GM23338 (cell line): ENCODE results near the gene CASP10. TPM values are rescaled to one million over a fixed set of nuclear protein-coding genes. Genes with fewer than 3 reads are reported as not detected.

Experiments
- ATAC-seq: fragments of 200-7000 bp; cut with Tn5 transposase; 3 replicates; pipeline ENCODE4 v1.9.1; 2020
- DNase-seq: peaks from one replicate; pipeline ENCODE4 v3.0.0-alpha.2; 2015; ENCODE audit warnings: low spot score
- H2AFZ ChIP-seq: fragments of 200-600 bp; sonication (generic); 2 replicates; pipeline ENCODE4 v1.8.0; 2016; ENCODE audit warnings: antibody characterized with exemption, mild to moderate bottlenecking, moderate library complexity
- H3F3A ChIP-seq: fragments of 200-600 bp; sonication (generic); replicated peaks from 2 replicates; pipeline ENCODE4 v1.8.0; 2017; ENCODE audit warnings: antibody characterized with exemption, mixed run types, low read depth
- H3K27ac ChIP-seq: fragments of 200-600 bp; sonication (generic); 2 replicates; pipeline ENCODE4 v1.6.1; 2016; ENCODE audit warnings: low read depth
- H3K27me3 ChIP-seq: fragments of 200-600 bp; sonication (generic); 2 replicates; pipeline ENCODE4 v1.8.0; 2016; ENCODE audit warnings: mild to moderate bottlenecking, mixed run types, moderate library complexity; ENCODE audit not compliant: insufficient read depth
- H3K36me3 ChIP-seq: fragments of 200-600 bp; sonication (generic); 2 replicates; pipeline ENCODE4 v1.8.0; 2016; ENCODE audit warnings: mild to moderate bottlenecking; ENCODE audit not compliant: insufficient read depth
- H3K4me1 ChIP-seq: fragments of 200-600 bp; sonication (generic); 2 replicates; pipeline ENCODE4 v1.8.0; 2016; ENCODE audit warnings: mild to moderate bottlenecking, moderate library complexity; ENCODE audit not compliant: insufficient read depth
- H3K4me2 ChIP-seq: fragments of 200-600 bp; sonication (generic); 2 replicates; pipeline ENCODE4 v1.7.1; 2017; ENCODE audit warnings: mixed run types
- H3K4me3 ChIP-seq: fragments of 200-600 bp; sonication (generic); 2 replicates; pipeline ENCODE4 v1.6.1; 2016; ENCODE audit warnings: mixed run types
- H3K79me2 ChIP-seq: fragments of 200-600 bp; sonication (generic); replicated peaks from 2 replicates; pipeline ENCODE4 v1.8.0; 2017; ENCODE audit warnings: mild to moderate bottlenecking; ENCODE audit not compliant: insufficient read depth
- H3K9me2 ChIP-seq: fragments of 200-600 bp; sonication (generic); 2 replicates; pipeline ENCODE4 v1.8.0; 2017; ENCODE audit not compliant: insufficient read depth
- H4K20me1 ChIP-seq: fragments of 200-600 bp; sonication (generic); replicated peaks from 2 replicates; pipeline ENCODE4 v1.8.0; 2017; ENCODE audit warnings: mild to moderate bottlenecking; ENCODE audit not compliant: insufficient read depth
- H3K27ac Mint-ChIP-seq: 2 replicates; pipeline ENCODE4 v1.8.0; 2020; ENCODE audit warnings: inconsistent platforms, mild to moderate bottlenecking, moderate library complexity, mixed read lengths
- H3K27me3 Mint-ChIP-seq: 3 replicates; pipeline ENCODE4 v1.8.0; 2022; ENCODE audit warnings: low read depth, mild to moderate bottlenecking, moderate library complexity, mixed read lengths, inconsistent platforms; ENCODE audit not compliant: insufficient read depth, poor library complexity
- H3K36me3 Mint-ChIP-seq: 3 replicates; pipeline ENCODE4 v1.8.0; 2021; ENCODE audit warnings: low read depth, mild to moderate bottlenecking, inconsistent platforms, moderate library complexity, mixed read lengths
- H3K4me1 Mint-ChIP-seq: 3 replicates; pipeline ENCODE4 v1.8.0; 2020; ENCODE audit warnings: mild to moderate bottlenecking, inconsistent platforms, mixed read lengths
- H3K4me3 Mint-ChIP-seq: 3 replicates; pipeline ENCODE4 v1.8.0; 2021; ENCODE audit warnings: moderate library complexity, mild to moderate bottlenecking, inconsistent platforms, mixed read lengths
- H3K9me3 Mint-ChIP-seq: 3 replicates; pipeline ENCODE4 v1.8.0; 2020; ENCODE audit warnings: moderate library complexity, mild to moderate bottlenecking, inconsistent platforms, mixed read lengths
- CREB1 ChIP-seq: fragments of 250-450 bp; sonication (Bioruptor Pico); IDR thresholded peaks from 2 replicates; pipeline ENCODE4 v1.5.0; 2020; ENCODE audit warnings: low read depth, mild to moderate bottlenecking, moderate library complexity
- ETS1 ChIP-seq: IDR thresholded peaks from 2 replicates; pipeline ENCODE4 v1.6.1; 2016; ENCODE audit warnings: antibody characterized with exemption
- EZH2 ChIP-seq: fragments of 200-600 bp; sonication (generic); IDR thresholded peaks from one replicate; pipeline ENCODE4 v1.8.0; 2017; ENCODE audit warnings: antibody characterized with exemption, mild to moderate bottlenecking, low read depth; ENCODE audit not compliant: unreplicated experiment
- EZH2phosphoT487 ChIP-seq: fragments of 200-600 bp; sonication (generic); IDR thresholded peaks from one replicate; pipeline ENCODE4 v1.8.1; 2018; ENCODE audit warnings: antibody characterized with exemption; ENCODE audit not compliant: unreplicated experiment
- JUNB ChIP-seq: IDR thresholded peaks from one replicate; pipeline ENCODE4 v1.6.1; 2016; ENCODE audit warnings: antibody characterized with exemption; ENCODE audit not compliant: unreplicated experiment
- NANOG ChIP-seq: IDR thresholded peaks from 2 replicates; pipeline ENCODE4 v1.6.1; 2016; ENCODE audit warnings: antibody characterized with exemption, borderline replicate concordance
- POLR2AphosphoS5 ChIP-seq: IDR thresholded peaks from 2 replicates; pipeline ENCODE4 v1.6.1; 2016; ENCODE audit warnings: antibody characterized with exemption, low read depth
- REST ChIP-seq: IDR thresholded peaks from one replicate; pipeline ENCODE4 v1.6.1; 2018; ENCODE audit warnings: antibody characterized with exemption; ENCODE audit not compliant: unreplicated experiment
- STAT1 ChIP-seq: IDR thresholded peaks from one replicate; pipeline ENCODE4 v1.6.1; 2016; ENCODE audit warnings: antibody characterized with exemption; ENCODE audit not compliant: unreplicated experiment
- ZNF114 ChIP-seq: fragments of 250-450 bp; sonication (Bioruptor Pico); IDR thresholded peaks from 2 replicates; pipeline ENCODE4 v1.5.0; 2020; ENCODE audit warnings: mild to moderate bottlenecking, moderate library complexity
- ZNF331 ChIP-seq: fragments of 250-450 bp; sonication (Bioruptor Pico); IDR thresholded peaks from 2 replicates; pipeline ENCODE4 v1.5.0; 2020; ENCODE audit warnings: low read depth, mild to moderate bottlenecking, moderate library complexity
- ZNF462 ChIP-seq: fragments of 250-450 bp; sonication (Bioruptor Pico); IDR thresholded peaks from 2 replicates; pipeline ENCODE4 v1.5.0; 2020; ENCODE audit warnings: mild to moderate bottlenecking, moderate library complexity
- polyA plus RNA-seq: library from polyadenylated mRNA; unstranded; fragments of >200 nt; fragmentation: Nextera tagmentation; extraction: Ambion mirVana; gene quantifications from 2 replicates; pipeline ENCODE4 v1.2.1, GENCODE V29; 2016
- total RNA-seq: library from RNA; depleted of rRNA; stranded (reverse); fragments of >200 nt; shearing (Covaris generic); gene quantifications from 2 replicates; pipeline ENCODE4 v1.2.3, GENCODE V29; 2014

The CASP10 gene
- total and polyA plus RNA-seq, 2 experiments from 2014 or later = 1.9 to 3.5 TPM

- no peak overlapping the region for H3K4me3 Mint-ChIP-seq
- H3K79me2 ChIP-seq = no peaks in the 10 kb centered on the region
- TF ChIP-seq EZH2phosphoT487 (no peak), JUNB (no peak), EZH2 (no peak), ZNF114 (CRISPR knock-in tag) (no peak), ETS1 (no peak), ZNF331 (CRISPR knock-in tag) (no peak), ZNF462 (CRISPR knock-in tag) (no peak), STAT1 (no peak), POLR2AphosphoS5 (no peak), NANOG (no peak), REST (no peak), CREB1 (CRISPR knock-in tag) (no peak)
Measured at GRCh38 chr2:201269764-201270163, 86.8 kb downstream of the CASP10 start.

More at GRCh38 chr2:201269764-201270163, 86.8 kb downstream of the CASP10 start:
- Mint-ChIP-seq H3K36me3 (no peaks in the 10 kb centered on the region), H3K27me3 (peaks cover 4% of the 10 kb centered on the region), H3K4me1 (no peaks in the 10 kb centered on the region), H3K9me3 (no peaks in the 10 kb centered on the region; the same call in 2 of the 3 replicates), H3K27ac (no peak overlapping the region)
- ATAC-seq (no peak), DNase-seq (no peak)
- H3K27me3 ChIP-seq = no peaks in the 10 kb centered on the region
- H3K9me2 ChIP-seq = no peaks in the 10 kb centered on the region
- no peaks in the 10 kb centered on the region for H3K36me3 ChIP-seq
- H3K4me2 ChIP-seq = no peak overlapping the region
- no peaks in the 10 kb centered on the region for H3K4me1 ChIP-seq
- H4K20me1 ChIP-seq = no peaks in the 10 kb centered on the region
- no peak overlapping the region for H3K27ac ChIP-seq
- H2AFZ ChIP-seq = no peak overlapping the region
- H3F3A ChIP-seq = no peaks in the 10 kb centered on the region
- no peak overlapping the region for H3K4me3 ChIP-seq
